Spleen (tissue), 11 donors: ENCODE data around the gene TRAF5. TPM values are rescaled to one million over a fixed set of nuclear protein-coding genes. Genes with fewer than 3 reads are reported as not detected.

Source experiments
- DNase-seq: peaks from one replicate; pipeline ENCODE4 v3.0.0-alpha.2; 2020
- H3K27ac ChIP-seq, 8 donors: fragments of 200-600 bp; sonication (generic) in 7 of 8; 1 replicate in 4 of 8; 2 replicates in 4 of 8; pipeline versions ENCODE4 v1.5.0 to v1.8.0; 2016 to 2021; ENCODE audit warnings: inconsistent platforms in 4 of 8, mild to moderate bottlenecking in 4 of 8, moderate library complexity in 1 of 8
- H3K27me3 ChIP-seq, 7 donors: fragments of 200-600 bp; sonication (generic) in 6 of 7; replicated peaks in 1 of 7; 1 replicate in 4 of 7; 2 replicates in 3 of 7; pipeline versions ENCODE4 v1.5.0 to v1.8.0; 2016 to 2021; ENCODE audit warnings: inconsistent platforms in 3 of 7, mild to moderate bottlenecking in 1 of 7
- H3K36me3 ChIP-seq, 6 donors: fragments of 200-600 bp; sonication (generic) in 5 of 6; 1 replicate in 4 of 6; 2 replicates in 2 of 6; pipeline versions ENCODE4 v1.5.0 to v1.8.0; 2016 to 2021; ENCODE audit warnings: inconsistent platforms in 2 of 6
- H3K4me1 ChIP-seq, 6 donors: fragments of 200-600 bp; sonication (generic) in 5 of 6; 1 replicate in 3 of 6; 2 replicates in 3 of 6; pipeline versions ENCODE4 v1.5.0 to v1.8.0; 2016 to 2021; ENCODE audit warnings: inconsistent platforms in 3 of 6
- H3K4me3 ChIP-seq, 8 donors: fragments of 200-600 bp; sonication (generic) in 7 of 8; 1 replicate in 4 of 8; 2 replicates in 4 of 8; pipeline versions ENCODE4 v1.5.0 to v1.8.0; 2016 to 2021; ENCODE audit warnings: inconsistent platforms in 4 of 8, mild to moderate bottlenecking in 4 of 8, moderate library complexity in 2 of 8
- H3K9me3 ChIP-seq, 8 donors: fragments of 200-600 bp; sonication (generic) in 7 of 8; 1 replicate in 4 of 8; 2 replicates in 4 of 8; pipeline versions ENCODE4 v1.5.0 to v1.8.0; 2016 to 2021; ENCODE audit warnings: inconsistent platforms in 4 of 8
- CTCF ChIP-seq, 11 experiments: fragments of 200-600 bp in 7 of 11; fragments of 450-650 bp in 4 of 11; sonication (generic) in 4 of 11; IDR thresholded peaks in 8 of 11; conservative IDR thresholded peaks in 3 of 11; 1 replicate in 7 of 11; 2 replicates in 4 of 11; pipeline versions ENCODE4 v1.4.0 to v1.8.0; 2016 to 2021; ENCODE audit warnings: antibody characterized with exemption in 11 of 11, inconsistent platforms in 4 of 11, mild to moderate bottlenecking in 1 of 11
- POLR2A ChIP-seq, 3 donors: fragments of 450-650 bp; IDR thresholded peaks; one replicate each; pipeline ENCODE4 v1.5.1; 2017; ENCODE audit warnings: antibody characterized with exemption in 3 of 3, mild to moderate bottlenecking in 1 of 3
- POLR2AphosphoS5 ChIP-seq, 3 donors: sonication (generic); formaldehyde crosslinking; IDR thresholded peaks; one replicate each; pipeline ENCODE4 v1.5.1; 2017; ENCODE audit warnings: antibody characterized with exemption in 3 of 3
- WGBS, 5 donors: extraction: QIAGEN DNeasy Blood & Tissue Kit in 3 of 5; methylation state at CpG; one replicate each; pipeline versions ENCODE4 v1.1.5 to v1.1.7; 2013 to 2018; 5-methylcytosine and 5-hydroxymethylcytosine counted together
- intact Hi-C: fragments of 100-400 bp; cut with DNase I; formaldehyde crosslinking; loops from one replicate; pipeline ENCODE4 v1.15.0; 2023; ENCODE audit warnings: low total_unique reads
- polyA plus RNA-seq, 3 donors: library from polyadenylated mRNA; stranded (reverse); fragments of 200-250 nt; gene quantifications; one replicate each; pipeline ENCODE4 v1.2.1, GENCODE V29; 2013
- total RNA-seq, 7 donors: library from RNA; depleted of rRNA in 3 of 7; stranded (reverse); fragments of >200 nt in 3 of 7; fragmentation: NEBNext Ultra II Directional in 4 of 7; extraction: Animal tissue kit (Norgen Biotek cat#: 25700) in 4 of 7; gene quantifications; one replicate each; pipeline versions ENCODE4 v1.1.0 to v1.2.1, GENCODE V29; 2016 to 2021
- donor health status: healthy with polysubstance abuse.
- donor health status: DM: no; HTN: no; CAD: no; lungs with moderate emphysema.
- donor health status: DM: no; HTN: no; CAD: no.
- donor health status: Bipolar disorder and iron deficiency.
- donor health status: healthy.
- donor health status: DM: no; HTN: no; CAD: no.
- donor health status: DM: yes; HTN: yes; CAD: no.

TRAF5 gene
- total and polyA plus RNA-seq, 10 donors, result 34.9 to 69.6 (median 53.4) TPM

DNA sequence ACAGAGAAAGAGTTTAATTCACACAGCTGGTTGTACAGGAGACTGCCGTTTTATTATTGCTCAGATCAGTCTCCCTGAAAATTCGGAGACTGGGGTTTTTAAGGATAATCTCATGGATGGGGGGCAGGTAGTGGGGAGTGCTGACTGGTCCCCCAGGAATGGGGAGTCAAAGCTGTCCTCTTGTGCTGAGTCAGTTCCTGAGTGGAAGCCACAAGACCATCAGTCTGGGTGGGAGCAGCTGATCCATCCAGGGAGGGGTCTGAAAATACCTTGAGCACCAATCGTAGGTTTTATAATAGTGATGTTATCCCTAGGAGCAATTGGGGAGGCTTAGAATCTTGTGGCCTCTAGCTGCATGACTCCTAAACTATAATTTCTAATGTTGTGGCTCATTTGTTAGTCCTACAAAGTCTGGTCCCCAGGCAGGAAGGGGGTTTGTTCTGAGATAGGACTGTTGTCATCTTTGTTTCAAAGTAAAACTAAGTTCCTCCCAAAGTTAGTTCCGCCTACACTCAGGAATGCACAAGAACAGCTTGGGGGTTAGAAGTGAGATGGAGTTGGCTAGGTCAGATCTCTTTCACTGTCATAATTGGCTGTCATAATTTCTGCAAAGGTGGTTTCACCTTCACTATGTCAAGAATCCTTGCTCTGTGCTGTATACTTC, 50.3 kb downstream of the TRAF5 start:
- H3K4me3 ChIP-seq, result no peak overlapping the region
- H3K27ac ChIP-seq, result peak overlapping the region in 2 of 8 donors; percentile 15 to 23
- H3K4me1 ChIP-seq, result peaks cover 0 to 19% (median 4%) of the 10 kb centered on the region in 6 donors
- WGBS, 5 donors, result 74 to 85% (median 81%) methylated on average over 4 of the region's 4 CpGs
- H3K27me3 ChIP-seq, result no peaks in the 10 kb centered on the region
- peaks cover 0 to 49% (median 30%) of the 10 kb centered on the region in 6 donors for H3K36me3 ChIP-seq
- no peak for TF ChIP-seq CTCF (IDR thresholded peaks at IDR 0.05 in 8 of 11, conservative IDR thresholded peaks at IDR 0.05 in 3 of 11)
- TF ChIP-seq POLR2AphosphoS5 (IDR thresholded peaks at IDR 0.05), result no peak
- TF ChIP-seq POLR2A (IDR thresholded peaks at IDR 0.05), result no peak
- no peak for DNase-seq
- no peaks in the 10 kb centered on the region for H3K9me3 ChIP-seq
- intact Hi-C loops, result no loop called here

DNA sequence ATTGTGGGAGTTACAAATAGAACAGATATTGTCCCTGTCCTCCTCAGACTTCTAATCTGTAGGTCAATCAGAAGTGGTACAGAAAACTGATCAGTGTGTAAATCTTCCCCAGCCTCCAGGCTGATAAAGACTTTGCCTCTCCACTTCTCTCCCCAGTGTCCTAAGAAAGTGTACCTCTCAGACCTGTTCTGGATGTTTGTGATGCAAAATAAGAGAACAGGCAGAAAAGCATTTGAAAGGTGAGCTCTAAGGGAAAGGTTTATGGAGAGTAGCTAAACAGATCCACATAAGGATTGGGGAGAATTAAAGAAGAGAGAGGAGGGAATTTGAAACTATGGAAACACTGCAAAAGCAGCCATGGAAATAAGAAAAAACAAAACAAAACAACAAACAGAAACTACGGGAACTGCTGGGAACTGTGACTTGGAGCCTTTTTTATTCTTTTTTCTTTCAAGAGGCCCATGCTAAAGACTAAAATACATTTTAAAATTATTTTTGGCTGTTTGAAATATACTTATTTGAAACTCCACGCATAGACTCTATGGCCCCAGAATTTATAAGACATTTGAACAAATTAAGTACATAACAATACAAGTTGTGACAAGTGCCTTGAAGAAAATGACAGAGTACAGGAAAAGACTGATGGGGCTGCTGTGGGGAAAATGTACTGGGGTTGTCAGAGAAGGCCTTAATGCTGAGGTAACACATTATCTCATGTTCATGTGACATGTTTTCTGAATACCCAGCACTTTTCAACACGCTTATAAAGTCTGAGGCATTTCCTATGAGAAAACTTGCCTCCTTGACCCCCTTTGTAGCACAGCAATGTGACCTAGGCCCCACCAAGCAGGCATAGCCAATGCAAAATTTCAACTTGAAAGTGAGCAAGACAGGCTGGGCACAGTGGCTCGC, 51.2 kb downstream of the TRAF5 start:
- Histone ChIP-seq H3K9me3 (no peaks in the 10 kb centered on the region), H3K36me3 (peaks cover 0 to 41% (median 22%) of the 10 kb centered on the region in 6 donors), H3K4me3 (no peak overlapping the region), H3K27me3 (no peaks in the 10 kb centered on the region), H3K27ac (peak overlapping the region in 6 of 8 donors; percentile 14 to 28 (median 18)), H3K4me1 (peaks cover 0 to 24% (median 8%) of the 10 kb centered on the region in 6 donors)
- TF ChIP-seq POLR2AphosphoS5 (IDR thresholded peaks at IDR 0.05) (no peak), POLR2A (IDR thresholded peaks at IDR 0.05) (no peak), CTCF (IDR thresholded peaks at IDR 0.05 in 8 of 11, conservative IDR thresholded peaks at IDR 0.05 in 3 of 11) (no peak)
- 76 to 84% (median 82%) methylated on average over 4 of the region's 4 CpGs for WGBS, 5 donors
- intact Hi-C loops, result no loop called here
- no peak for DNase-seq

DNA sequence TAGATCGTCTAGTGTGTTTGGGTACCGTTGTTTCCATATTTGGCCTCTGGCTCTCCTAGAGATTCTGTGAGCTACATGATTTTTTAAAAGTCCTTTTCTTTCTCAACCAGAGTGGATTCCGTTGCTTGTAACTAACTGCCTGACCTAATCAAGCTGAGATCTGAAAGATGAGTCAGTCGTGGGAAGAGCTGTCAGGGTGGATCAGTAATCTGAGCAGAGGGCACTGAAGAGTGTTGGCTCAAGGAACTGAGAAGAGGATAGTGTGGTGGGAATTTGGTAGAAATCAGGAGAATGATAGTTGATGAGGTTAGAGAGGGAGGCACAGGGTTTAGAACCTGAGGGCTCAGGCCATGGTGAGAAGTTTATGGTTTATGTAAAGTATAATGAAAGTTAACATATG, 52.2 kb downstream of the TRAF5 start:
- no peaks in the 10 kb centered on the region for H3K27me3 ChIP-seq
- peaks cover 6 to 34% (median 16%) of the 10 kb centered on the region in 6 donors for H3K4me1 ChIP-seq
- 69 to 83% (median 80%) methylated on average over 4 of the region's 4 CpGs for WGBS, 5 donors
- TF ChIP-seq POLR2A (IDR thresholded peaks at IDR 0.05) (no peak), POLR2AphosphoS5 (IDR thresholded peaks at IDR 0.05) (peak in 1 of 3 donors; percentile 14), CTCF (IDR thresholded peaks at IDR 0.05 in 8 of 11, conservative IDR thresholded peaks at IDR 0.05 in 3 of 11) (no peak)
- no peak overlapping the region for H3K4me3 ChIP-seq
- intact Hi-C loops, result no loop called here
- H3K9me3 ChIP-seq, result no peaks in the 10 kb centered on the region
- H3K27ac ChIP-seq, result peak overlapping the region in 1 of 8 donors; percentile 34
- no peak for DNase-seq
- H3K36me3 ChIP-seq, result peaks cover 0 to 30% (median 17%) of the 10 kb centered on the region in 6 donors

DNA sequence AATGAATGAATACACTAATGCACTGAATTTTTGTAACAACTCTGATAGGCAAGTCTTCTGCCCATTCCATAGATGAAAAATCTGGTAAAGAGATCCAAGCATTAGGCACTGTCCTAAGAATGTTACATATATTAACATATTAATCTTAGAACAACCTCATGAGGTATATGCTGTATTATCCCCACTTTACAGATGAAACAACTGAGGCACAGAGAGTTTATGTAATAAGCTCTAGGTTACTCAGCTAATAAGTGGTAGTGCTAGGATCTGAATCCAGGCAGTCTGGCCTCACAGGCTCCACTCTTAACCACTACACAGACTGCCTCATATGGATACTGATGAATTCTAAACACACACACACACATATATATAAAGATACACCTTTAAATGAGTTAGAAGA, 52.8 kb downstream of the TRAF5 start:
- H3K9me3 ChIP-seq, result no peaks in the 10 kb centered on the region
- no peaks in the 10 kb centered on the region for H3K27me3 ChIP-seq
- H3K4me3 ChIP-seq, result no peak overlapping the region
- intact Hi-C loops, result no loop called here
- DNase-seq, result no peak
- no peak overlapping the region for H3K27ac ChIP-seq
- TF ChIP-seq CTCF (IDR thresholded peaks at IDR 0.05 in 8 of 11, conservative IDR thresholded peaks at IDR 0.05 in 3 of 11) (no peak), POLR2AphosphoS5 (IDR thresholded peaks at IDR 0.05) (no peak), POLR2A (IDR thresholded peaks at IDR 0.05) (no peak)
- peaks cover 0 to 24% (median 12%) of the 10 kb centered on the region in 6 donors for H3K36me3 ChIP-seq
- H3K4me1 ChIP-seq, result peaks cover 6 to 37% (median 17%) of the 10 kb centered on the region in 6 donors
